Measurements from ENCODE around the gene UGGT2.
A peak's percentile ranks its signal among the peaks of the same experiment; 100 is the strongest.
"Not testable (repeated sequence)": the region's sequence is repeated elsewhere in the genome, so short reads cannot be mapped to it uniquely, and the experiment has no call there.

UGGT2 gene

GRCh38 chr13:96046449-96047126 lies 6.6 kb downstream of the UGGT2 start:
- DNase-seq (ENCODE audit: low spot score), result not testable (repeated sequence)

- DNase-seq (ENCODE audit: low spot score), result no peak
These were observed 9.0 kb downstream of the UGGT2 start for GRCh38 chr13:96044238-96044637.

- no peak for DNase-seq (ENCODE audit: low spot score)
These were observed 11.7 kb downstream of the UGGT2 start for GRCh38 chr13:96041326-96042110.

- no peak for DNase-seq (ENCODE audit: low spot score)
These were observed 16.7 kb downstream of the UGGT2 start for GRCh38 chr13:96036515-96036914.

GRCh38 chr13:96034662-96035061 lies 18.5 kb downstream of the UGGT2 start:
- DNase-seq (ENCODE audit: low spot score), result no peak

GRCh38 chr13:96033220-96034015 lies 19.8 kb downstream of the UGGT2 start:
- no peak for DNase-seq (ENCODE audit: low spot score)

GRCh38 chr13:96032717-96033116 lies 20.5 kb downstream of the UGGT2 start:
- no peak for DNase-seq (ENCODE audit: low spot score)

GRCh38 chr13:96029002-96029401 lies 24.2 kb downstream of the UGGT2 start:
- no peak for DNase-seq (ENCODE audit: low spot score)

- DNase-seq (ENCODE audit: low spot score), result no peak
These were observed 25.7 kb downstream of the UGGT2 start for GRCh38 chr13:96027496-96027895.

GRCh38 chr13:96025283-96025682 lies 27.9 kb downstream of the UGGT2 start:
- DNase-seq (ENCODE audit: low spot score), result no peak

GRCh38 chr13:96020931-96021330 lies 32.3 kb downstream of the UGGT2 start:
- no peak for DNase-seq (ENCODE audit: low spot score)

- peak; percentile 74 for DNase-seq (ENCODE audit: low spot score)
These were observed 33.0 kb downstream of the UGGT2 start for GRCh38 chr13:96020155-96020575.

GRCh38 chr13:96018135-96018534 lies 35.1 kb downstream of the UGGT2 start:
- DNase-seq (ENCODE audit: low spot score), result no peak

- DNase-seq (ENCODE audit: low spot score), result no peak
These were observed 41.8 kb downstream of the UGGT2 start for GRCh38 chr13:96011291-96011872.

- no peak for DNase-seq (ENCODE audit: low spot score)
These were observed 49.9 kb downstream of the UGGT2 start for GRCh38 chr13:96003304-96003703.

GRCh38 chr13:96002322-96003131 lies 50.7 kb downstream of the UGGT2 start:
- no peak for DNase-seq (ENCODE audit: low spot score)

GRCh38 chr13:96000069-96000468 lies 53.1 kb downstream of the UGGT2 start:
- no peak for DNase-seq (ENCODE audit: low spot score)

- DNase-seq (ENCODE audit: low spot score), result no peak
These were observed 65.4 kb downstream of the UGGT2 start for GRCh38 chr13:95987841-95988240.

GRCh38 chr13:95982144-95982543 lies 71.1 kb downstream of the UGGT2 start:
- DNase-seq (ENCODE audit: low spot score), result no peak

- DNase-seq (ENCODE audit: low spot score), result not testable (repeated sequence)
These were observed 80.5 kb downstream of the UGGT2 start for GRCh38 chr13:95972651-95973050.

- DNase-seq (ENCODE audit: low spot score), result no peak
These were observed 82.3 kb downstream of the UGGT2 start for GRCh38 chr13:95970878-95971277.

Measured in globus pallidus (tissue), 1 donor.